Karpas-422 (cell line): ENCODE data around the gene NBPF20. TPM values are rescaled to one million over a fixed set of nuclear protein-coding genes. Genes with fewer than 3 reads are reported as not detected.
"Not testable (repeated sequence)": the region's sequence is repeated elsewhere in the genome, so short reads cannot be mapped to it uniquely, and the experiment has no call there.

Experiments used
- DNase-seq: peaks from one replicate; pipeline ENCODE4 v3.0.0-alpha.2; 2015
- H2AFZ ChIP-seq: fragments of 200-600 bp; sonication (generic); 2 replicates; pipeline ENCODE4 v1.6.1; 2014; ENCODE audit warnings: antibody characterized with exemption, low read length, mixed read lengths
- H3K27ac ChIP-seq: fragments of 200-600 bp; sonication (generic); 2 replicates; pipeline ENCODE4 v1.5.1; 2014; ENCODE audit warnings: mild to moderate bottlenecking, low read length, moderate library complexity
- H3K27me3 ChIP-seq: fragments of 200-600 bp; sonication (generic); 2 replicates; pipeline ENCODE4 v1.6.1; 2014; ENCODE audit warnings: low read length, mixed read lengths
- H3K36me3 ChIP-seq: fragments of 200-600 bp; sonication (generic); 2 replicates; pipeline ENCODE4 v1.6.1; 2014; ENCODE audit warnings: low read length, mixed read lengths; ENCODE audit not compliant: insufficient read depth
- H3K4me1 ChIP-seq: fragments of 200-600 bp; sonication (generic); 2 replicates; pipeline ENCODE4 v1.6.1; 2014; ENCODE audit warnings: mild to moderate bottlenecking, low read length, mixed read lengths
- H3K4me2 ChIP-seq: fragments of 200-600 bp; sonication (generic); 2 replicates; pipeline ENCODE4 v1.6.1; 2014; ENCODE audit warnings: low read length, low read depth, mild to moderate bottlenecking; ENCODE audit not compliant: poor library complexity, severe bottlenecking
- H3K4me3 ChIP-seq: fragments of 200-600 bp; sonication (generic); 2 replicates; pipeline ENCODE4 v1.5.1; 2014; ENCODE audit warnings: mild to moderate bottlenecking, antibody characterized with exemption, low read length, mixed read lengths
- H3K79me2 ChIP-seq: fragments of 200-600 bp; sonication (generic); 2 replicates; pipeline ENCODE4 v1.6.1; 2014; ENCODE audit warnings: mild to moderate bottlenecking, low read length, mixed read lengths
- H3K9ac ChIP-seq: fragments of 200-600 bp; sonication (generic); 2 replicates; pipeline ENCODE4 v1.6.0; 2014; ENCODE audit warnings: low read length
- H3K9me2 ChIP-seq: fragments of 200-600 bp; sonication (generic), shearing (Covaris generic); replicated peaks from 2 replicates; pipeline ENCODE4 v1.6.0; 2014; ENCODE audit warnings: mild to moderate bottlenecking, low read length, moderate library complexity; ENCODE audit not compliant: insufficient read depth
- H3K9me3 ChIP-seq: fragments of 300-700, 200-600 bp; sonication (generic); 2 replicates; pipeline ENCODE4 v1.6.1; 2014; ENCODE audit warnings: low read length, mixed read lengths
- H4K20me1 ChIP-seq: fragments of 200-600 bp; sonication (generic); 2 replicates; pipeline ENCODE4 v1.6.1; 2014; ENCODE audit warnings: mild to moderate bottlenecking, antibody characterized with exemption, low read length, low read depth; ENCODE audit not compliant: insufficient read depth
- small RNA-seq: library from RNA; depleted of rRNA; stranded (forward); fragments of <200 nt; gene quantifications from one replicate; pipeline ENCODE3, GENCODE V24; 2014
- total RNA-seq: library from RNA; depleted of rRNA; stranded (reverse); fragments of >200 nt; shearing (Covaris generic); gene quantifications from 2 replicates; pipeline ENCODE4 v1.2.3, GENCODE V29; 2014; ENCODE audit warnings: low replicate concordance; rRNA removed

The NBPF20 gene
- total RNA-seq, 1 experiment from 2014 or later, result 12.2 TPM

DNA sequence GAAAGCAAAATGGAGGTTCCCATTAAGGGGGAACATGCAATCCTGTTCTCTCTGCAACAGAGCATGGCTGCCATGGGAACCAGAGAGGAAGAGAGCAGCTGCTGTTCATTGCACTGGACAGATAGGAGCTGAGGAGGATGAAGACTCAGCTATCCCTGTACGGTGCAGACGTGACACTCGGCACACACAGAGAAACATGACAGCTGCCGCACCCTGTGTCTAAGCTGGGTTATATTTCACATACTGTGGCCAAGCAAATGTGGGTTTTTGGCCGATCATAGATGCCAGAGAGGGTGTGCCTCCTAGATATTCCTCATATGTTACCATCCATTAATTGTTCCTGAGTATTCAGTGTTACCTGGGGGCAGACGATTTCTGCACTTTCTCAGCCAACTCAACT, 24.7 kb downstream of the NBPF20 start:
- not testable (repeated sequence) for DNase-seq, H3K4me3 ChIP-seq, H3K36me3 ChIP-seq, H3K9me2 ChIP-seq, H3K27ac ChIP-seq, H3K27me3 ChIP-seq, H3K79me2 ChIP-seq, H3K9ac ChIP-seq, H3K4me2 ChIP-seq, H3K9me3 ChIP-seq, H2AFZ ChIP-seq, H3K4me1 ChIP-seq, H4K20me1 ChIP-seq

Small RNAs within 50 kb of the gene (small RNA-seq; reads per million reads assigned to genes)
- gene RF00003, result 0.24 reads per million

Other genes with a start within 250 kb of the NBPF20 start
- gene PPIAL4D, start 183.4 kb downstream of the NBPF20 start, total RNA-seq, result not detected in 2 replicates
- 35.1 and 44.9 TPM in 2 replicates for gene GPR89A, start 182.4 kb upstream of the NBPF20 start, total RNA-seq